Pulmonary artery endothelial cell (primary cell): ENCODE data around the gene PBX4. TPM values are rescaled to one million over a fixed set of nuclear protein-coding genes. Genes with fewer than 3 reads are reported as not detected.

Source experiments
- DNase-seq: peaks from one replicate; pipeline ENCODE4 v3.0.0-alpha.2; 2011; ENCODE audit warnings: low read depth, low spot score
- total RNA-seq: library from RNA; depleted of rRNA; stranded (reverse); fragments of >200 nt; gene quantifications from 2 replicates; pipeline ENCODE4 v1.2.3, GENCODE V29; 2014

Gene PBX4
- total RNA-seq, 1 donor from 2014 or later, result 0.07 TPM

- no peak for DNase-seq
Observed at GRCh38 chr19:19527674-19528625, 90.5 kb downstream of the PBX4 start.

- no peak for DNase-seq
Observed at GRCh38 chr19:19527371-19527656, 91.2 kb downstream of the PBX4 start.

- no peak for DNase-seq
Observed at GRCh38 chr19:19526581-19527370, 91.7 kb downstream of the PBX4 start.

GRCh38 chr19:19525611-19526380 lies 92.7 kb downstream of the PBX4 start:
- DNase-seq, result no peak

- no peak for DNase-seq
Observed at GRCh38 chr19:19524053-19524452, 94.4 kb downstream of the PBX4 start.

GRCh38 chr19:19523177-19523576 lies 95.3 kb downstream of the PBX4 start:
- DNase-seq, result no peak

- DNase-seq, result no peak
Observed at GRCh38 chr19:19520989-19521388, 97.5 kb downstream of the PBX4 start.

GRCh38 chr19:19517235-19517619 lies 101.3 kb downstream of the PBX4 start:
- no peak for DNase-seq

- peak; percentile 65 for DNase-seq
Observed at GRCh38 chr19:19515642-19516519, 102.6 kb downstream of the PBX4 start, which contains the start of gene NDUFA13. NDUFA13 (plus strand) TSS chr19:19516225; CDS start chr19:19516239, 14 bp downstream.

GRCh38 chr19:19514881-19515641 lies 103.4 kb downstream of the PBX4 start, which contains the start of gene TSSK6:
TSSK6 (minus strand) TSS chr19:19515548; CDS start chr19:19515427, 121 bp downstream.
- DNase-seq, result no peak

- no peak for DNase-seq
Observed at GRCh38 chr19:19514215-19514657, 104.3 kb downstream of the PBX4 start.

- DNase-seq, result no peak
Observed at GRCh38 chr19:19513682-19514081, 104.8 kb downstream of the PBX4 start.

Other genes starting within 250 kb of the PBX4 start
- 67.4 and 72.9 TPM in 2 replicates for gene GATAD2A, start 213.0 kb downstream of the PBX4 start, total RNA-seq
- gene TSSK6, start 103.1 kb downstream of the PBX4 start, total RNA-seq, result 0.79 and 1.3 TPM in 2 replicates
- 152 and 173 TPM in 2 replicates for gene NDUFA13, start 102.5 kb downstream of the PBX4 start, total RNA-seq
- 0.13 and 0.28 TPM in 2 replicates for gene YJEFN3, start 89.8 kb downstream of the PBX4 start, total RNA-seq
- gene CILP2, start 80.4 kb downstream of the PBX4 start, total RNA-seq, result not detected in 2 replicates
- 0.33 and 0.53 TPM in 2 replicates for gene LPAR2, start 9.5 kb upstream of the PBX4 start, total RNA-seq
- gene GMIP, start 25.0 kb upstream of the PBX4 start, total RNA-seq, result 7.2 and 9.2 TPM in 2 replicates
- gene ATP13A1, start 45.0 kb upstream of the PBX4 start, total RNA-seq, result 21.9 and 26.6 TPM in 2 replicates
- 11.0 and 15.7 TPM in 2 replicates for gene ZNF101, start 50.2 kb upstream of the PBX4 start, total RNA-seq
- gene ZNF14, start 114.4 kb upstream of the PBX4 start, total RNA-seq, result 3.7 and 5.2 TPM in 2 replicates
- gene ZNF506, start 203.1 kb upstream of the PBX4 start, total RNA-seq, result 1.4 and 8.0 TPM in 2 replicates
- 1.7 and 3.5 TPM in 2 replicates for gene ZNF253, start 247.2 kb upstream of the PBX4 start, total RNA-seq